Measurements from ENCODE around the gene IGSF3.
"Not testable (repeated sequence)": the region's sequence is repeated elsewhere in the genome, so short reads cannot be mapped to it uniquely, and the experiment has no call there.

Gene IGSF3

GRCh38 chr1:116599369-116599768 lies 68.2 kb downstream of the IGSF3 start:
- DNase-seq (ENCODE audit: low read depth, low spot score) = not testable (repeated sequence)

GRCh38 chr1:116598420-116599036 lies 69.0 kb downstream of the IGSF3 start:
- DNase-seq (ENCODE audit: low read depth, low spot score) = not testable (repeated sequence)

GRCh38 chr1:116597388-116597787 lies 70.1 kb downstream of the IGSF3 start:
- not testable (repeated sequence) for DNase-seq (ENCODE audit: low read depth, low spot score)

GRCh38 chr1:116596742-116597307 lies 70.7 kb downstream of the IGSF3 start:
- not testable (repeated sequence) for DNase-seq (ENCODE audit: low read depth, low spot score)

GRCh38 chr1:116595946-116596741 lies 71.4 kb downstream of the IGSF3 start:
- not testable (repeated sequence) for DNase-seq (ENCODE audit: low read depth, low spot score)

GRCh38 chr1:116595065-116595840 lies 72.3 kb downstream of the IGSF3 start:
- not testable (repeated sequence) for DNase-seq (ENCODE audit: low read depth, low spot score)

- DNase-seq (ENCODE audit: low read depth, low spot score) = not testable (repeated sequence)
Observed at GRCh38 chr1:116593977-116594376, 73.6 kb downstream of the IGSF3 start.

- DNase-seq (ENCODE audit: low read depth, low spot score) = not testable (repeated sequence)
Observed at GRCh38 chr1:116593401-116593800, 74.1 kb downstream of the IGSF3 start.

- not testable (repeated sequence) for DNase-seq (ENCODE audit: low read depth, low spot score)
Observed at GRCh38 chr1:116591951-116592605, 75.5 kb downstream of the IGSF3 start.

- not testable (repeated sequence) for DNase-seq (ENCODE audit: low read depth, low spot score)
Observed at GRCh38 chr1:116591006-116591950, 76.3 kb downstream of the IGSF3 start.

GRCh38 chr1:116590359-116591005 lies 77.1 kb downstream of the IGSF3 start:
- DNase-seq (ENCODE audit: low read depth, low spot score) = not testable (repeated sequence)

GRCh38 chr1:116589101-116589735 lies 78.3 kb downstream of the IGSF3 start:
- not testable (repeated sequence) for DNase-seq (ENCODE audit: low read depth, low spot score)

- no peak for DNase-seq (ENCODE audit: low read depth, low spot score)
Observed at GRCh38 chr1:116587501-116588227, 79.9 kb downstream of the IGSF3 start.

- DNase-seq (ENCODE audit: low read depth, low spot score) = peak; percentile 42
Observed at GRCh38 chr1:116586741-116587143, 80.8 kb downstream of the IGSF3 start.

- DNase-seq (ENCODE audit: low read depth, low spot score) = no peak
Observed at GRCh38 chr1:116585886-116586285, 81.6 kb downstream of the IGSF3 start.

GRCh38 chr1:116581323-116581885 lies 86.1 kb downstream of the IGSF3 start:
- DNase-seq (ENCODE audit: low read depth, low spot score) = no peak

GRCh38 chr1:116580446-116581322 lies 86.8 kb downstream of the IGSF3 start:
- DNase-seq (ENCODE audit: low read depth, low spot score) = no peak
